ENCODE measurements around the gene SETD7.

SETD7 gene

DNA sequence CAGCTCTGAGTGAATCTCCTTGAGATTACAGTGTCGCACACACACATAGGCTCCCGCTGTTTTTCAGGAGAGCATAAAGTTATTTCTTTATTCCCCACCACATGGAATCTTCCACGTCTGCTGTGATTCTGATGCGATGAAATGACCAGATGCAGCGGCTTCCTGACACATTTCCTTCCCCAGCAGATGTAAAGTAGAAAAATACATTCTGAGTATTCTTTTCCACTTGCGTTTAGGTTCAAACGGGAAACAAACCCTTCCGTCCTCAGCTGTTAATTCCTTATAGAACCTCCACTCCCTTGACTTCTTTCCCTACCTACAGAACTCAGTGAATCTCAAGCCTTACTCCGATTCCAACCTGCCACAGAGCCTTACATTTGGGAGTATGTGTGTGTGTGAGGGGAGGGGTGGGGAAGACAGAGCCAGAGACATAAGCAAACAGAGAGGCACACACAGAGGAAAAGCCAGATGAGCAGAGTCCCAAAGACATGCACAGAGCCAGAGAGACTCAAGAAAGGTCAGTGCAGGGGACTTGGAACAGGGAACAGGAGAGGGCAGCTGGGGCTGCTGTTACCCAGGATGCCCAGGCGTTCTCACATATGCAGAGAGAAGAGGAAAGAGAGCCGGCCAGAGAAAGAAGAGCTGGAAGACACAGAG is 47.3 kb downstream of the SETD7 start:
- H3F3A ChIP-seq (ENCODE audit: insufficient read depth): no peaks in the 10 kb centered on the region
- TF ChIP-seq EZH2phosphoT487 (conservative IDR thresholded peaks at IDR 0.05; ENCODE audit: low read length): no peak
- TF ChIP-seq, protein P1, sequence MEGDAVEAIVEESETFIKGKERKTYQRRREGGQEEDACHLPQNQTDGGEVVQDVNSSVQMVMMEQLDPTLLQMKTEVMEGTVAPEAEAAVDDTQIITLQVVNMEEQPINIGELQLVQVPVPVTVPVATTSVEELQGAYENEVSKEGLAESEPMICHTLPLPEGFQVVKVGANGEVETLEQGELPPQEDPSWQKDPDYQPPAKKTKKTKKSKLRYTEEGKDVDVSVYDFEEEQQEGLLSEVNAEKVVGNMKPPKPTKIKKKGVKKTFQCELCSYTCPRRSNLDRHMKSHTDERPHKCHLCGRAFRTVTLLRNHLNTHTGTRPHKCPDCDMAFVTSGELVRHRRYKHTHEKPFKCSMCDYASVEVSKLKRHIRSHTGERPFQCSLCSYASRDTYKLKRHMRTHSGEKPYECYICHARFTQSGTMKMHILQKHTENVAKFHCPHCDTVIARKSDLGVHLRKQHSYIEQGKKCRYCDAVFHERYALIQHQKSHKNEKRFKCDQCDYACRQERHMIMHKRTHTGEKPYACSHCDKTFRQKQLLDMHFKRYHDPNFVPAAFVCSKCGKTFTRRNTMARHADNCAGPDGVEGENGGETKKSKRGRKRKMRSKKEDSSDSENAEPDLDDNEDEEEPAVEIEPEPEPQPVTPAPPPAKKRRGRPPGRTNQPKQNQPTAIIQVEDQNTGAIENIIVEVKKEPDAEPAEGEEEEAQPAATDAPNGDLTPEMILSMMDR (IDR thresholded peaks at IDR 0.05; ENCODE audit: insufficient read depth, low read length, poor library complexity, severe bottlenecking): no peak
- H3K9ac ChIP-seq (ENCODE audit: low read length): no peak overlapping the region
- H3K79me2 ChIP-seq (ENCODE audit: insufficient read depth, low read length): no peaks in the 10 kb centered on the region
- no peaks in the 10 kb centered on the region for H4K20me1 ChIP-seq (ENCODE audit: low read depth, low read length)
- H3K4me2 ChIP-seq (ENCODE audit: low read depth, low read length, poor library complexity, severe bottlenecking): no peak overlapping the region
- H3K27ac ChIP-seq (ENCODE audit: low read depth, low read length): no peak overlapping the region
- H3K27me3 ChIP-seq (ENCODE audit: low read length): no peaks in the 10 kb centered on the region
- no peaks in the 10 kb centered on the region for H3K9me2 ChIP-seq (replicated peaks; ENCODE audit: insufficient read depth, low read length)
- H3K9me3 ChIP-seq (ENCODE audit: insufficient read depth, low read length): no peaks in the 10 kb centered on the region
- H3K36me3 ChIP-seq (ENCODE audit: low read length): no peaks in the 10 kb centered on the region
- H2AFZ ChIP-seq (ENCODE audit: low read depth, low read length, severe bottlenecking): no peak overlapping the region
- H3K4me3 ChIP-seq (ENCODE audit: insufficient read depth, low read length, poor library complexity, severe bottlenecking): no peak overlapping the region

DNA sequence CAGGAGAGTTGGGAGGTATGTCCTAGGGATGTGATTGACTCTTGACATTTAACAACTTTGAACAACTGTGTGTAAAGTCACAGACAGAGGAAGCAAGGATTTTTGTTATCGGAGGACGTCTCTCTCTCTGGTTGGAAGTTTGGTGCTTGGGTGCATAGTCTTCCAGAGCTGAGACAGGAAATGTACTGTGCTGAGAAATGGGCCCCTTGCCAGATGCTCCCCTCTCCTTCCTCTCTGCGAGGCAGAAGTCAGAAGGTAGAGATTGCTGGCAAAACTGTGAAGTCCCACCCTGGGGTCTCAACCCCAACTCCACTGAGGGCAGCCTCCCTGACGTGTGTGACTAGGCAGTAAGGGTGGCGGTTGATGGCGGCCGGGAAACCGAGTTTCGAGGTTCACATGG is 49.2 kb downstream of the SETD7 start:
- Histone ChIP-seq H3K36me3 (ENCODE audit: low read length) (no peaks in the 10 kb centered on the region), H3K4me2 (ENCODE audit: low read depth, low read length, poor library complexity, severe bottlenecking) (no peak overlapping the region), H3K9me2 (replicated peaks; ENCODE audit: insufficient read depth, low read length) (no peaks in the 10 kb centered on the region), H3K27me3 (ENCODE audit: low read length) (no peaks in the 10 kb centered on the region), H2AFZ (ENCODE audit: low read depth, low read length, severe bottlenecking) (no peak overlapping the region), H3K9ac (ENCODE audit: low read length) (no peak overlapping the region), H3K4me3 (ENCODE audit: insufficient read depth, low read length, poor library complexity, severe bottlenecking) (no peak overlapping the region), H3K9me3 (ENCODE audit: insufficient read depth, low read length) (no peaks in the 10 kb centered on the region), H3K27ac (ENCODE audit: low read depth, low read length) (no peak overlapping the region), H3K79me2 (ENCODE audit: insufficient read depth, low read length) (no peaks in the 10 kb centered on the region), H3F3A (ENCODE audit: insufficient read depth) (no peaks in the 10 kb centered on the region), H4K20me1 (ENCODE audit: low read depth, low read length) (no peaks in the 10 kb centered on the region)
- TF ChIP-seq, protein P1 (IDR thresholded peaks at IDR 0.05; ENCODE audit: insufficient read depth, low read length, poor library complexity, severe bottlenecking): no peak
- no peak for TF ChIP-seq EZH2phosphoT487 (conservative IDR thresholded peaks at IDR 0.05; ENCODE audit: low read length)

DNA sequence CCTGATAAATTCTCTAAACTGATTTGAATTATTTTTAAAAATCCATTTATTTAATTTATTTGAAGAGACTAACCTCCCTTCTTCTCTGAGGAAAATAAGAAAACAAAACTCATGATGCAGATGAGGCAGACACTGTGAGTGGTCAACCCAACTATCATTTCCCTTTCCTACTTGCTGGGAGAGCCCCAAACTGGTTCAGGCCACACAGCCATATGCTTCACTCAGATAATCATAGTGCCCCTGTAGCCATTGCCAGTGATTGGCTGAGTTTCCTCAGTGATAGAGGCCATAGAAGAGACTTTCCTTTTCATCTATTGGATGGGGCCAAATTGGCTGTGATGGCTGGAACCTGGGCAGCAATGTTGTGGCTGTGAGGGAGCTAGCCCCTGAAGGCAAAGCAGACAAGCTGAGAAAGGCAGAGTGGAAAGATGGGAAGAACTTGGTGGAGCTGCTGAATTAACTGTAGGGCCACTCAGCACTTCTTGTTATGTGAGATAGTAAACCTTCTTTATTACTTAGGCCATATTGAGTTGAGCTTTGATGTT is 52.3 kb downstream of the SETD7 start:
- H4K20me1 ChIP-seq (ENCODE audit: low read depth, low read length): no peaks in the 10 kb centered on the region
- no peaks in the 10 kb centered on the region for H3K27me3 ChIP-seq (ENCODE audit: low read length)
- H3K9ac ChIP-seq (ENCODE audit: low read length): no peak overlapping the region
- H3K9me3 ChIP-seq (ENCODE audit: insufficient read depth, low read length): no peaks in the 10 kb centered on the region
- no peak overlapping the region for H2AFZ ChIP-seq (ENCODE audit: low read depth, low read length, severe bottlenecking)
- H3K4me3 ChIP-seq (ENCODE audit: insufficient read depth, low read length, poor library complexity, severe bottlenecking): no peak overlapping the region
- no peaks in the 10 kb centered on the region for H3K79me2 ChIP-seq (ENCODE audit: insufficient read depth, low read length)
- TF ChIP-seq, protein P1 (IDR thresholded peaks at IDR 0.05; ENCODE audit: insufficient read depth, low read length, poor library complexity, severe bottlenecking): no peak
- no peaks in the 10 kb centered on the region for H3K9me2 ChIP-seq (replicated peaks; ENCODE audit: insufficient read depth, low read length)
- no peaks in the 10 kb centered on the region for H3K36me3 ChIP-seq (ENCODE audit: low read length)
- H3F3A ChIP-seq (ENCODE audit: insufficient read depth): no peaks in the 10 kb centered on the region
- no peak overlapping the region for H3K27ac ChIP-seq (ENCODE audit: low read depth, low read length)
- no peak overlapping the region for H3K4me2 ChIP-seq (ENCODE audit: low read depth, low read length, poor library complexity, severe bottlenecking)

Measured in SU-DHL-6 (cell line).